IMR-90 (cell line): ENCODE data around the gene RBBP4. TPM values are rescaled to one million over a fixed set of nuclear protein-coding genes. Genes with fewer than 3 reads are reported as not detected.

Source experiments
- ATAC-seq: fragments of 200-7000 bp; cut with Tn5 transposase; 2 replicates; pipeline ENCODE4 v1.9.1; 2020; ENCODE audit warnings: low read depth, mild to moderate bottlenecking, moderate library complexity
- BruUV-seq: library from RNA; stranded (reverse); fragments of 400-500 nt; replicated peaks from 2 replicates; lab custom pipeline; 2021; lab: Mats Ljungman, UMichigan
- CTCF ChIA-PET: fragments of 300-600 bp; formaldehyde crosslinking; extraction: SDS; loops from one replicate; lab custom pipeline; 2021; ENCODE audit warnings: antibody characterized with exemption; lab: Yijun Ruan, JAX
- POLR2A ChIA-PET: fragments of 300-600 bp; sonication (Branson Sonifier 250); formaldehyde crosslinking; loops from one replicate; lab custom pipeline; 2022; ENCODE audit warnings: antibody characterized with exemption; ENCODE audit not compliant: unreplicated experiment; lab: Charles Lee
- DNase-seq: peaks from one replicate; pipeline ENCODE4 v3.0.0; 2013
- H2AFZ ChIP-seq: replicated peaks from 2 replicates; pipeline ENCODE3; 2013; ENCODE audit warnings: low read length, mild to moderate bottlenecking; ENCODE audit not compliant: poor library complexity
- H2AK5ac ChIP-seq: 2 replicates; pipeline ENCODE4 v1.6.1; 2013; ENCODE audit warnings: low read depth, low read length, inconsistent platforms
- H2AK9ac ChIP-seq: replicated peaks from 2 replicates; pipeline ENCODE3; 2013; ENCODE audit warnings: mild to moderate bottlenecking, low read depth, low read length, moderate library complexity; ENCODE audit not compliant: poor library complexity
- H2BK120ac ChIP-seq: 2 replicates; pipeline ENCODE4 v1.6.1; 2013; ENCODE audit warnings: low read depth, low read length, inconsistent platforms
- H2BK15ac ChIP-seq: 3 replicates; pipeline ENCODE4 v1.6.1; 2013; ENCODE audit warnings: low read depth, low read length, inconsistent platforms
- H2BK20ac ChIP-seq: 2 replicates; pipeline ENCODE4 v1.6.1; 2013; ENCODE audit warnings: low read depth, mild to moderate bottlenecking, inconsistent platforms, low read length, moderate library complexity
- H2BK5ac ChIP-seq: 2 replicates; pipeline ENCODE4 v1.6.1; 2013; ENCODE audit warnings: mild to moderate bottlenecking, low read depth, low read length, inconsistent platforms; ENCODE audit not compliant: poor library complexity, severe bottlenecking
- H3K14ac ChIP-seq: replicated peaks from 2 replicates; pipeline ENCODE4 v1.6.1; 2013; ENCODE audit warnings: low read depth, low read length, inconsistent platforms
- H3K18ac ChIP-seq: 2 replicates; pipeline ENCODE4 v1.6.1; 2013; ENCODE audit warnings: low read depth, low read length, control low read depth
- H3K23ac ChIP-seq: 2 replicates; pipeline ENCODE4 v1.6.1; 2013; ENCODE audit warnings: low read depth, low read length, inconsistent platforms
- H3K27ac ChIP-seq: 2 replicates; pipeline ENCODE4 v1.5.1; 2013; ENCODE audit warnings: mild to moderate bottlenecking, control low read depth, low read length; ENCODE audit not compliant: insufficient read depth
- H3K27me3 ChIP-seq: 2 replicates; pipeline ENCODE4 v1.6.1; 2013; ENCODE audit warnings: low read length; ENCODE audit not compliant: control insufficient read depth, insufficient read depth
- H3K36me3 ChIP-seq: 2 replicates; pipeline ENCODE4 v1.6.1; 2013; ENCODE audit warnings: low read length, mixed read lengths; ENCODE audit not compliant: control insufficient read depth, insufficient read depth
- H3K4ac ChIP-seq: 2 replicates; pipeline ENCODE4 v1.6.1; 2013; ENCODE audit warnings: low read depth, low read length, inconsistent platforms
- H3K4me1 ChIP-seq: 2 replicates; pipeline ENCODE4 v1.6.1; 2013; ENCODE audit warnings: low read length, mixed read lengths; ENCODE audit not compliant: control insufficient read depth, insufficient read depth
- H3K4me2 ChIP-seq: 2 replicates; pipeline ENCODE4 v1.6.1; 2013; ENCODE audit warnings: low read depth, mild to moderate bottlenecking, control low read depth, low read length, moderate library complexity
- H3K4me3 ChIP-seq: 2 replicates; pipeline ENCODE4 v1.5.1; 2013; ENCODE audit warnings: low read depth, mild to moderate bottlenecking, control low read depth, low read length, moderate library complexity; ENCODE audit not compliant: insufficient read depth
- H3K56ac ChIP-seq: 2 replicates; pipeline ENCODE4 v1.6.1; 2013; ENCODE audit warnings: low read length, inconsistent platforms; ENCODE audit not compliant: insufficient read depth; ENCODE audit errors: extremely low read depth
- H3K79me1 ChIP-seq, 2 experiments: 2 replicates each; pipeline ENCODE4 v1.6.1; 2013; ENCODE audit warnings: low read length in 2 of 2, inconsistent platforms in 1 of 2, low read depth in 1 of 2
- H3K9ac ChIP-seq: 2 replicates; pipeline ENCODE4 v1.6.1; 2013; ENCODE audit warnings: low read depth, low read length, control low read depth
- H3K9me1 ChIP-seq: 2 replicates; pipeline ENCODE4 v1.6.1; 2013; ENCODE audit warnings: low read length, inconsistent platforms; ENCODE audit not compliant: insufficient read depth
- H3K9me3 ChIP-seq: 2 replicates; pipeline ENCODE4 v1.6.1; 2013; ENCODE audit warnings: low read length; ENCODE audit not compliant: control insufficient read depth, insufficient read depth
- H4K20me1 ChIP-seq: 2 replicates; pipeline ENCODE4 v1.6.1; 2013; ENCODE audit warnings: low read length, inconsistent platforms; ENCODE audit not compliant: insufficient read depth
- H4K5ac ChIP-seq: 2 replicates; pipeline ENCODE4 v1.6.1; 2013; ENCODE audit warnings: mild to moderate bottlenecking, low read depth, low read length, control low read depth
- H4K8ac ChIP-seq, 2 experiments: 2 replicates each; pipeline ENCODE4 v1.6.1; 2013; ENCODE audit warnings: low read depth in 2 of 2, low read length in 2 of 2, control low read depth in 1 of 2, inconsistent platforms in 1 of 2
- H4K91ac ChIP-seq: 2 replicates; pipeline ENCODE4 v1.6.1; 2013; ENCODE audit warnings: low read depth, low read length, inconsistent platforms; ENCODE audit not compliant: insufficient read depth
- BHLHE40 ChIP-seq: fragments of 150-350 bp; IDR thresholded peaks from 2 replicates; pipeline ENCODE4 v1.6.1; 2016; ENCODE audit warnings: mild to moderate bottlenecking, low read depth, low read length
- CEBPB ChIP-seq: IDR thresholded peaks from 2 replicates; pipeline ENCODE4 v1.6.1; 2012; ENCODE audit warnings: low read depth, low read length, improper control_type of control experiment
- CHD1 ChIP-seq: IDR thresholded peaks from 2 replicates; pipeline ENCODE4 v1.6.1; 2012; ENCODE audit warnings: low read depth, low read length, improper control_type of control experiment
- FOS ChIP-seq: fragments of 150-350 bp; IDR thresholded peaks from 2 replicates; pipeline ENCODE4 v1.6.1; 2016; ENCODE audit warnings: low read depth, low read length
- MAFK ChIP-seq: IDR thresholded peaks from 2 replicates; pipeline ENCODE4 v1.6.1; 2012; ENCODE audit warnings: low read depth, low read length, improper control_type of control experiment
- MAZ ChIP-seq: IDR thresholded peaks from 2 replicates; pipeline ENCODE4 v1.6.1; 2012; ENCODE audit warnings: low read depth, mild to moderate bottlenecking, low read length, improper control_type of control experiment, moderate library complexity, borderline replicate concordance
- MXI1 ChIP-seq: IDR thresholded peaks from 2 replicates; pipeline ENCODE4 v1.6.1; 2012; ENCODE audit warnings: low read depth, mild to moderate bottlenecking, low read length, moderate library complexity, borderline replicate concordance
- NFE2L2 ChIP-seq: fragments of 150-350 bp; IDR thresholded peaks from 2 replicates; pipeline ENCODE4 v1.6.1; 2016; ENCODE audit warnings: low read depth, mild to moderate bottlenecking, low read length
- POLR2A ChIP-seq: IDR thresholded peaks from 2 replicates; pipeline ENCODE4 v1.6.1; 2012; ENCODE audit warnings: mild to moderate bottlenecking, low read depth, low read length
- RAD21 ChIP-seq: IDR thresholded peaks from 2 replicates; pipeline ENCODE4 v1.6.1; 2012; ENCODE audit warnings: low read length, improper control_type of control experiment
- RCOR1 ChIP-seq: IDR thresholded peaks from 2 replicates; pipeline ENCODE4 v1.6.1; 2012; ENCODE audit warnings: mild to moderate bottlenecking, low read length, improper control_type of control experiment; ENCODE audit not compliant: insufficient replicate concordance
- RFX5 ChIP-seq: IDR thresholded peaks from 2 replicates; pipeline ENCODE4 v1.8.0; 2012; ENCODE audit warnings: low read depth, mild to moderate bottlenecking, low read length, moderate library complexity
- SMC3 ChIP-seq: fragments of 150-350 bp; IDR thresholded peaks from 2 replicates; pipeline ENCODE4 v1.6.1; 2016; ENCODE audit warnings: low read depth, mild to moderate bottlenecking, antibody characterized with exemption, low read length, moderate library complexity
- WGBS, 2 experiments: methylation state at CpG; one replicate each; pipeline versions ENCODE4 v1.1.5 to v1.1.7; 2013; ENCODE audit warnings: missing lambda C conversion rate in 2 of 2; ENCODE audit not compliant: insufficient read length in 1 of 2; ENCODE audit errors: extremely low coverage in 2 of 2; 5-methylcytosine and 5-hydroxymethylcytosine counted together
- dilution Hi-C: fragments of 300-500 bp; cut with HindIII; formaldehyde crosslinking; loops from one replicate; pipeline ENCODE4 v1.14.3; 2018; ENCODE audit warnings: low sequenced_read_pairs; ENCODE audit not compliant: unreplicated experiment
- in situ Hi-C: fragments of 300-500 bp; cut with MboI; formaldehyde crosslinking; loops from 3 replicates; pipeline ENCODE4 v1.14.3; 2019; ENCODE audit warnings: low sequenced_read_pairs, inconsistent platforms, mixed read lengths
- intact Hi-C: fragments of 100-400 bp; cut with micrococcal nuclease; formaldehyde crosslinking; loops from 2 replicates; pipeline ENCODE4 v1.10.0; 2022
- polyA plus RNA-seq, 3 experiments: library from polyadenylated mRNA; depleted of rRNA; stranded (reverse); fragments of >200 nt; gene quantifications; 2 replicates each; pipeline ENCODE4 v1.2.3, GENCODE V29; 2012; ENCODE audit warnings: low replicate concordance in 1 of 3
- total RNA-seq: library from RNA; depleted of rRNA; stranded (reverse); fragments of >200 nt; gene quantifications from 2 replicates; pipeline ENCODE4 v1.2.3, GENCODE V29; 2012
- TF ChIP-seq, protein P1 (sequence below): fragments of 150-350 bp; IDR thresholded peaks from 2 replicates; pipeline ENCODE4 v1.6.1; 2017; ENCODE audit warnings: mild to moderate bottlenecking, antibody characterized with exemption, low read length, low read depth
- TF ChIP-seq, protein P2 (sequence below): fragments of 150-350 bp; IDR thresholded peaks from 2 replicates; pipeline ENCODE4 v1.6.1; 2016; ENCODE audit warnings: low read depth, mild to moderate bottlenecking, low read length, moderate library complexity, borderline replicate concordance

Gene RBBP4
- total and polyA plus RNA-seq, 2 of the 4 experiments (the other 2 are of a cell fraction), result 82.9 to 161 TPM

DNA sequence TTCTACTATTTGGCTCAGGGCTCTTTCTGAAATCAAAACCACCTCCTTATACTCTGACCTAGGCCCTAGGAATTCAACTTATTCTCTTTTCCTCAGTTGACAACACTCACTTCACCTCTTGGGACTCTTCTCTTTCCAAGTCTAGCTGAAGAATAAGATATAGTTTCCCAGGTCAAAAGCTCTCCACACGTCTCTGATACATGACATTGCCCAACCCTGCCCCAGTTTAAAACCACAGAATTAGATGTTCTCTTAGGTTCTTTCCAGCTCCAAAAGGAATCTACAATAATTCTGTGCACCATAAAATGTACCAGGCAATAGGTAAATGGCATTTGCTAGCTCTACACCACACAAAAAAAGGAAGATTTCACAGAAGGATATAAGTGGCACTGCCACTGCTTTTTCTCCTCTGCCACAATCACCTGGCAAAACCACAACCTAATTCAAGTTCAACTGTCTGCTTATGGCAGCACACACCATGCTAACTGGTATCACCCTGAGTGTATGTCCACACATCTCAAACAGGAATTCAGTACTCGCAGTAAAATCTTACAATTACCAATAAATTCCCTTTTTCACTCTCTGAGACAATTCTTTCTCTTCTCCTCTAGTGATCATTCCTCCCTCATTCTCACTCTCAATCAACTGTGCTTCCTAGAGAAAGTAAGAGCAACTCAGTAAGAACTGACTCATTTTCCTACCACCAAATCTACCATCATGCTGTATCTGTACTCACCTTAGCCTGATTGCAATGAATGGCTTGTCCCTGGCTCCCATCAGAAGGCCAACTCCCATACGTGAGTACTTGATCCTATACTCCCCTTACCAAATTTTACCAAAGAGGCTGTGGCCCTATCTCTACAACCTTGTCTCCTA, 28.0 kb upstream of the RBBP4 start:
- no peak overlapping the region for H4K5ac ChIP-seq
- H3K9me1 ChIP-seq, result peaks cover 6% of the 10 kb centered on the region; the same call in 1 of the 2 replicates
- H3K9ac ChIP-seq, result no peak overlapping the region
- intact Hi-C loops (loop anchor here (5.0 kb wide), 1 partner anchor 176 kb away; no protein-coding TSS in a partner anchor), dilution Hi-C loops (no loop called here), in situ Hi-C loops (no loop called here)
- CTCF ChIA-PET, result interaction anchor here (0.6 kb wide), 1 partner anchor 101 kb away, joined by 7 read pairs; no protein-coding TSS in a partner anchor
- no TSS peak for BruUV-seq
- H3K56ac ChIP-seq, result no peak overlapping the region
- no peak overlapping the region for H2AK5ac ChIP-seq
- 90% methylated on average over 2 of the region's 3 CpGs; no CpG with 5 or more reads in 1 of the 2 experiments for WGBS, 2 experiments
- H2BK120ac ChIP-seq, result no peak overlapping the region
- no peak overlapping the region for H3K4ac ChIP-seq
- no peaks in the 10 kb centered on the region for H3K27me3 ChIP-seq
- H3K27ac ChIP-seq, result no peak overlapping the region
- POLR2A ChIA-PET, result no interaction called here
- ATAC-seq (no peak), DNase-seq (no peak)
- no peaks in the 10 kb centered on the region for H3K9me3 ChIP-seq
- no peak overlapping the region for H4K8ac ChIP-seq
- peaks cover 0 to 4% of the 10 kb centered on the region in 2 experiments; a peak in 2 of 4 replicates for H3K79me1 ChIP-seq
- H2BK20ac ChIP-seq, result no peak overlapping the region
- H2BK5ac ChIP-seq, result no peak overlapping the region
- H4K91ac ChIP-seq, result no peak overlapping the region
- H2BK15ac ChIP-seq, result no peak overlapping the region
- no peak overlapping the region for H3K23ac ChIP-seq
- H3K14ac ChIP-seq, result no peak overlapping the region
- H3K36me3 ChIP-seq, result peaks cover 9% of the 10 kb centered on the region
- no peak overlapping the region for H3K4me2 ChIP-seq
- H2AK9ac ChIP-seq, result no peak overlapping the region
- H3K4me1 ChIP-seq, result no peaks in the 10 kb centered on the region
- no peak overlapping the region for H2AFZ ChIP-seq
- H3K18ac ChIP-seq, result no peak overlapping the region
- no peak overlapping the region for H3K4me3 ChIP-seq
- no peaks in the 10 kb centered on the region; the same call in 1 of the 2 replicates for H4K20me1 ChIP-seq
- TF ChIP-seq RCOR1, result no peak
- no peak for TF ChIP-seq POLR2A
- no peak for TF ChIP-seq RAD21
- TF ChIP-seq MAFK, result no peak
- no peak for TF ChIP-seq RFX5
- TF ChIP-seq, protein P1, sequence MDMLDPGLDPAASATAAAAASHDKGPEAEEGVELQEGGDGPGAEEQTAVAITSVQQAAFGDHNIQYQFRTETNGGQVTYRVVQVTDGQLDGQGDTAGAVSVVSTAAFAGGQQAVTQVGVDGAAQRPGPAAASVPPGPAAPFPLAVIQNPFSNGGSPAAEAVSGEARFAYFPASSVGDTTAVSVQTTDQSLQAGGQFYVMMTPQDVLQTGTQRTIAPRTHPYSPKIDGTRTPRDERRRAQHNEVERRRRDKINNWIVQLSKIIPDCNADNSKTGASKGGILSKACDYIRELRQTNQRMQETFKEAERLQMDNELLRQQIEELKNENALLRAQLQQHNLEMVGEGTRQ, result no peak
- no peak for TF ChIP-seq NFE2L2
- TF ChIP-seq BHLHE40, result no peak
- TF ChIP-seq MXI1, result no peak
- TF ChIP-seq CEBPB, result no peak
- TF ChIP-seq FOS, result no peak
- TF ChIP-seq, protein P2, sequence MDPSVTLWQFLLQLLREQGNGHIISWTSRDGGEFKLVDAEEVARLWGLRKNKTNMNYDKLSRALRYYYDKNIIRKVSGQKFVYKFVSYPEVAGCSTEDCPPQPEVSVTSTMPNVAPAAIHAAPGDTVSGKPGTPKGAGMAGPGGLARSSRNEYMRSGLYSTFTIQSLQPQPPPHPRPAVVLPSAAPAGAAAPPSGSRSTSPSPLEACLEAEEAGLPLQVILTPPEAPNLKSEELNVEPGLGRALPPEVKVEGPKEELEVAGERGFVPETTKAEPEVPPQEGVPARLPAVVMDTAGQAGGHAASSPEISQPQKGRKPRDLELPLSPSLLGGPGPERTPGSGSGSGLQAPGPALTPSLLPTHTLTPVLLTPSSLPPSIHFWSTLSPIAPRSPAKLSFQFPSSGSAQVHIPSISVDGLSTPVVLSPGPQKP, result no peak
- no peak for TF ChIP-seq CHD1
- no peak for TF ChIP-seq MAZ
- no peak for TF ChIP-seq SMC3
